Measurements from ENCODE around the gene FITM2. TPM values are rescaled to one million over a fixed set of nuclear protein-coding genes. Genes with fewer than 3 reads are reported as not detected.

Gene FITM2
- total and polyA plus RNA-seq, 2 donors (not counting 1 experiment from before 2014, with no cell fraction given) = 2.0 to 4.3 TPM

- H3K4me3 Mint-ChIP-seq = no peak overlapping the region
- ATAC-seq (ENCODE audit: low read depth) = no peak
- 90% methylated on average over 12 of the region's 14 CpGs for WGBS (ENCODE audit: insufficient coverage)
- Histone ChIP-seq H3K9ac (ENCODE audit: low read length) (no peak overlapping the region), H3K4me2 (replicated peaks; ENCODE audit: low read depth, low read length, poor library complexity, severe bottlenecking) (no peak overlapping the region), H3K79me2 (ENCODE audit: control insufficient read depth, insufficient read depth, low read length) (no peaks in the 10 kb centered on the region), H3K36me3 (replicated peaks in 1 of 2; ENCODE audit: control extremely low read depth in 1 of 2, control insufficient read depth in 1 of 2, extremely low read depth in 1 of 2, insufficient read depth in 2 of 2, low read length in 1 of 2) (no peaks in the 10 kb centered on the region), H4K20me1 (ENCODE audit: control insufficient read depth, insufficient read depth, low read length, poor library complexity, severe bottlenecking) (no peaks in the 10 kb centered on the region), H3K4me1 (ENCODE audit: control insufficient read depth in 2 of 2, insufficient read depth in 2 of 2, low read length in 2 of 2) (no peaks in the 10 kb centered on the region), H3K4me3 (ENCODE audit: control extremely low read depth in 1 of 5, extremely low read depth in 1 of 5, insufficient read depth in 1 of 5, low read depth in 2 of 5, low read length in 4 of 5) (no peak overlapping the region), H2AFZ (ENCODE audit: insufficient read depth, low read depth, low read length, poor library complexity, severe bottlenecking) (no peak overlapping the region), H3K27me3 (replicated peaks in 1 of 4; ENCODE audit: control extremely low read depth in 1 of 4, control insufficient read depth in 3 of 4, insufficient read depth in 4 of 4, low read length in 3 of 4) (peaks cover 0 to 4% (median 2%) of the 10 kb centered on the region in 4 experiments), H3K27ac (ENCODE audit: low read length in 2 of 2) (no peak overlapping the region), H3K9me3 (ENCODE audit: control extremely low read depth in 1 of 3, control insufficient read depth in 2 of 3, insufficient read depth in 1 of 3, low read length in 2 of 3) (peaks cover 0 to 4% (median 0%) of the 10 kb centered on the region in 3 donors)
- TF ChIP-seq EZH2 (IDR thresholded peaks at IDR 0.05; ENCODE audit: borderline replicate concordance, insufficient read depth, low read depth, low read length, poor library complexity, severe bottlenecking) (no peak), CTCF (IDR thresholded peaks at IDR 0.05) (no peak)
- peaks cover 42% of the 10 kb centered on the region for H3K27me3 Mint-ChIP-seq
- POLR2A ChIA-PET = no interaction called here
- no peak for DNase-seq
- no peaks in the 10 kb centered on the region for H3K9me3 Mint-ChIP-seq (ENCODE audit: insufficient read depth)
- CTCF ChIA-PET = no interaction called here
- intact Hi-C loops (cut with micrococcal nuclease) = no loop called here
- H3K4me1 Mint-ChIP-seq = no peaks in the 10 kb centered on the region
- no peak overlapping the region for H3K27ac Mint-ChIP-seq
These were observed 45.3 kb upstream of the FITM2 start for GRCh38 chr20:44356353-44356723.

DNA sequence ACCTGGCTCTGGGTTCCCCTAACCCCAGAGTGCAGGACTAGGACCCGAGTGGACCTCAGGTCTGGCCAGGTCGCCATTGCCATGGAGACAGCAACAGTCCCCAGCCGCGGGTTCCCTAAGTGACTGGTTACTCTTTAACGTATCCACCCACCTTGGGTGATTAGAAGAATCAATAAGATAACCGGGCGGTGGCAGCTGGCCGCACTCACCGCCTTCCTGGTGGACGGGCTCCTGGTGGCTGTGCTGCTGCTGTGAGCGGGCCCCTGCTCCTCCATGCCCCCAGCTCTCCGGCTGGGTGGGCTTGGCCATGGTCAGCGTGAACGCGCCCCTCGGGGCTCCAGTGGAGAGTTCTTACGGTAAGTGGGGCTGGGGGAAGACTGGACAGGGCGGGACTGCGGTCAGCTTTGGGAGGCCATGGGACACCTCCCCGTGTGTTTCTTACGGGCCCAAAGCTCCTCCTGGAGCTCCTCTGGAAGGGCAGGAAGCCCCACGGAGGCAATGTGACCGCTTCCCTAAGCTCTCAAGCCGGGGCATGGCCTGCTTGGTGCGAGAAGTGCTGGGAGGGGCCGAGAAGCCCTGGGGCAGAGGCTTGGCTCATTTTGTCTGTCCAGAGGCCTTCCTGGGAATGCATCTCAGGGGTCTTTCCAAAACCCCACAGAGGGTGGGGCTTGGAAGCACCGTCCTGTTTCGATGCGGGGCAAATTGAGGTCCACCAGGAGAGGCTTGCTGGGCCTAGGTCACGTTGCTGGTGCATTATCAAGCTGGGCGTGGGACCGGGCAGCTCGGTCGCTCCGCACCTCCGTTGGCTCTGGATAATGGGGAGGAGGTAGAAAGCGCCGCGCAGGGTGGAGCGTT lies 44.7 kb upstream of the FITM2 start, which contains the start of gene HNF4A:
HNF4A (plus strand) TSS at position 202 of the 855 bp plus-strand sequence; CDS start at position 308, 106 bp downstream.
- Mint-ChIP-seq H3K4me1 (no peaks in the 10 kb centered on the region), H3K27ac (no peak within 1 kb of the TSS), H3K27me3 (peaks cover 40% of the 10 kb centered on the region), H3K4me3 (no peak within 1 kb of the TSS), H3K9me3 (ENCODE audit: insufficient read depth) (no peaks in the 10 kb centered on the region)
- ChIA-PET CTCF (no interaction called here), POLR2A (no interaction called here)
- Histone ChIP-seq H3K9me3 (ENCODE audit: control extremely low read depth in 1 of 3, control insufficient read depth in 2 of 3, insufficient read depth in 1 of 3, low read length in 2 of 3) (peaks cover 0 to 4% (median 0%) of the 10 kb centered on the region in 3 donors), H3K9ac (ENCODE audit: low read length) (no peak within 1 kb of the TSS), H3K4me2 (replicated peaks; ENCODE audit: low read depth, low read length, poor library complexity, severe bottlenecking) (no peak within 1 kb of the TSS), H3K4me1 (ENCODE audit: control insufficient read depth in 2 of 2, insufficient read depth in 2 of 2, low read length in 2 of 2) (no peaks in the 10 kb centered on the region), H3K79me2 (ENCODE audit: control insufficient read depth, insufficient read depth, low read length) (no peaks in the 10 kb centered on the region), H3K36me3 (replicated peaks in 1 of 2; ENCODE audit: control extremely low read depth in 1 of 2, control insufficient read depth in 1 of 2, extremely low read depth in 1 of 2, insufficient read depth in 2 of 2, low read length in 1 of 2) (no peaks in the 10 kb centered on the region), H2AFZ (ENCODE audit: insufficient read depth, low read depth, low read length, poor library complexity, severe bottlenecking) (no peak within 1 kb of the TSS), H3K27ac (ENCODE audit: low read length in 2 of 2) (no peak within 1 kb of the TSS), H3K27me3 (replicated peaks in 1 of 4; ENCODE audit: control extremely low read depth in 1 of 4, control insufficient read depth in 3 of 4, insufficient read depth in 4 of 4, low read length in 3 of 4) (peaks cover 0 to 4% (median 2%) of the 10 kb centered on the region in 4 experiments), H4K20me1 (ENCODE audit: control insufficient read depth, insufficient read depth, low read length, poor library complexity, severe bottlenecking) (no peaks in the 10 kb centered on the region), H3K4me3 (ENCODE audit: control extremely low read depth in 1 of 5, extremely low read depth in 1 of 5, insufficient read depth in 1 of 5, low read depth in 2 of 5, low read length in 4 of 5) (no peak within 1 kb of the TSS)
- no peak for DNase-seq
- intact Hi-C loops (cut with micrococcal nuclease) = no loop called here
- no peak for ATAC-seq (ENCODE audit: low read depth)
- 88% methylated on average over 29 of the region's 40 CpGs for WGBS (ENCODE audit: insufficient coverage)
- TF ChIP-seq EZH2 (IDR thresholded peaks at IDR 0.05; ENCODE audit: borderline replicate concordance, insufficient read depth, low read depth, low read length, poor library complexity, severe bottlenecking) (no peak), CTCF (IDR thresholded peaks at IDR 0.05) (no peak)
